ENCODE results near the gene MAP3K5.

MAP3K5 gene

GRCh38 chr6:136780972-136781371, 11.3 kb downstream of the MAP3K5 start (continued):
- TF ChIP-seq, protein P1, sequence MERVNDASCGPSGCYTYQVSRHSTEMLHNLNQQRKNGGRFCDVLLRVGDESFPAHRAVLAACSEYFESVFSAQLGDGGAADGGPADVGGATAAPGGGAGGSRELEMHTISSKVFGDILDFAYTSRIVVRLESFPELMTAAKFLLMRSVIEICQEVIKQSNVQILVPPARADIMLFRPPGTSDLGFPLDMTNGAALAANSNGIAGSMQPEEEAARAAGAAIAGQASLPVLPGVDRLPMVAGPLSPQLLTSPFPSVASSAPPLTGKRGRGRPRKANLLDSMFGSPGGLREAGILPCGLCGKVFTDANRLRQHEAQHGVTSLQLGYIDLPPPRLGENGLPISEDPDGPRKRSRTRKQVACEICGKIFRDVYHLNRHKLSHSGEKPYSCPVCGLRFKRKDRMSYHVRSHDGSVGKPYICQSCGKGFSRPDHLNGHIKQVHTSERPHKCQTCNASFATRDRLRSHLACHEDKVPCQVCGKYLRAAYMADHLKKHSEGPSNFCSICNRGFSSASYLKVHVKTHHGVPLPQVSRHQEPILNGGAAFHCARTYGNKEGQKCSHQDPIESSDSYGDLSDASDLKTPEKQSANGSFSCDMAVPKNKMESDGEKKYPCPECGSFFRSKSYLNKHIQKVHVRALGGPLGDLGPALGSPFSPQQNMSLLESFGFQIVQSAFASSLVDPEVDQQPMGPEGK (CRISPR knock-in tag; IDR thresholded peaks at IDR 0.05; ENCODE audit: borderline replicate concordance): no peak
- TF ChIP-seq ARNTL (CRISPR knock-in tag; IDR thresholded peaks at IDR 0.05; ENCODE audit: borderline replicate concordance, low read depth) (no peak), ZC3H10 (CRISPR knock-in tag; IDR thresholded peaks at IDR 0.05) (no peak)

GRCh38 chr6:136779682-136780081, 12.6 kb downstream of the MAP3K5 start:
- no peak for ATAC-seq
- no peak for TF ChIP-seq ZFP3 (CRISPR knock-in tag; IDR thresholded peaks at IDR 0.05)
- TF ChIP-seq, protein P2, sequence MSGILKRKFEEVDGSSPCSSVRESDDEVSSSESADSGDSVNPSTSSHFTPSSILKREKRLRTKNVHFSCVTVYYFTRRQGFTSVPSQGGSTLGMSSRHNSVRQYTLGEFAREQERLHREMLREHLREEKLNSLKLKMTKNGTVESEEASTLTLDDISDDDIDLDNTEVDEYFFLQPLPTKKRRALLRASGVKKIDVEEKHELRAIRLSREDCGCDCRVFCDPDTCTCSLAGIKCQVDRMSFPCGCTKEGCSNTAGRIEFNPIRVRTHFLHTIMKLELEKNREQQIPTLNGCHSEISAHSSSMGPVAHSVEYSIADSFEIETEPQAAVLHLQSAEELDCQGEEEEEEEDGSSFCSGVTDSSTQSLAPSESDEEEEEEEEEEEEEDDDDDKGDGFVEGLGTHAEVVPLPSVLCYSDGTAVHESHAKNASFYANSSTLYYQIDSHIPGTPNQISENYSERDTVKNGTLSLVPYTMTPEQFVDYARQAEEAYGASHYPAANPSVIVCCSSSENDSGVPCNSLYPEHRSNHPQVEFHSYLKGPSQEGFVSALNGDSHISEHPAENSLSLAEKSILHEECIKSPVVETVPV (CRISPR knock-in tag; IDR thresholded peaks at IDR 0.05): no peak
- TF ChIP-seq, protein P1 (CRISPR knock-in tag; IDR thresholded peaks at IDR 0.05; ENCODE audit: borderline replicate concordance): no peak
- no peak for TF ChIP-seq POU6F1 (CRISPR knock-in tag; IDR thresholded peaks at IDR 0.05; ENCODE audit: borderline replicate concordance, low read depth)

DNA sequence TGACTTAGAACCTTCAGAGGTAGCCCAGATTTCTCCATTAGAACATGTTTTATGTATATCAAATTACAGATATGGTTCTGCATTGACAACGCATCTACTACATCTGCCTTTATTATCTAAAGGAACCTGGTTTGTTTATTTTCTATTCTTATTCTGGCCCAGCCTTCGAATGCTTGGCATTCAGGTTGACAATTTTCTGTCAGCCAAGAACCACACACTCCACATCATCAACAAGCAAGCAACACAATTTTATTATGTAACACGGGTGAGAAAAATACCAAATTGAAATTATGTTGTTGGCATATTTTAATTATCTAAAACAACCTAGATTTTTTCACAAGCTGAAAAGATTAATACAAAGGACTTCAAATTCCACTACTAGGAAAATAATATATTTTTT, 14.6 kb downstream of the MAP3K5 start:
- no peak for TF ChIP-seq CREB5 (CRISPR knock-in tag; IDR thresholded peaks at IDR 0.05; ENCODE audit: low read depth)
- no peak for TF ChIP-seq POU6F1 (CRISPR knock-in tag; IDR thresholded peaks at IDR 0.05; ENCODE audit: borderline replicate concordance, low read depth)
- no peak for TF ChIP-seq TCF4 (CRISPR knock-in tag; IDR thresholded peaks at IDR 0.05; ENCODE audit: borderline replicate concordance)
- no peak for TF ChIP-seq PPARA (CRISPR knock-in tag; IDR thresholded peaks at IDR 0.05; ENCODE audit: borderline replicate concordance)
- TF ChIP-seq ZNF70 (CRISPR knock-in tag; IDR thresholded peaks at IDR 0.05): no peak
- TF ChIP-seq ZC3H10 (CRISPR knock-in tag; IDR thresholded peaks at IDR 0.05): no peak
- TF ChIP-seq ARNTL (CRISPR knock-in tag; IDR thresholded peaks at IDR 0.05; ENCODE audit: borderline replicate concordance, low read depth): no peak
- TF ChIP-seq GLIS3 (CRISPR knock-in tag; IDR thresholded peaks at IDR 0.05): no peak
- no peak for TF ChIP-seq ZFP3 (CRISPR knock-in tag; IDR thresholded peaks at IDR 0.05)
- no peak for TF ChIP-seq CSDC2 (CRISPR knock-in tag; IDR thresholded peaks at IDR 0.05)
- no peak for TF ChIP-seq ISL1 (CRISPR knock-in tag; IDR thresholded peaks at IDR 0.05)
- TF ChIP-seq TOX (CRISPR knock-in tag; IDR thresholded peaks at IDR 0.05; ENCODE audit: borderline replicate concordance): no peak
- TF ChIP-seq, protein P1 (CRISPR knock-in tag; IDR thresholded peaks at IDR 0.05; ENCODE audit: borderline replicate concordance): no peak

GRCh38 chr6:136775548-136775947, 16.7 kb downstream of the MAP3K5 start:
- ATAC-seq: no peak
- TF ChIP-seq GLIS3 (CRISPR knock-in tag; IDR thresholded peaks at IDR 0.05): no peak
- TF ChIP-seq BACH2 (CRISPR knock-in tag; IDR thresholded peaks at IDR 0.05; ENCODE audit: borderline replicate concordance): no peak
- no peak for TF ChIP-seq ZNF8 (CRISPR knock-in tag; IDR thresholded peaks at IDR 0.05)
- TF ChIP-seq RARB (CRISPR knock-in tag; IDR thresholded peaks at IDR 0.05): no peak
- no peak for TF ChIP-seq ZNF70 (CRISPR knock-in tag; IDR thresholded peaks at IDR 0.05)
- TF ChIP-seq ZFP30 (CRISPR knock-in tag; IDR thresholded peaks at IDR 0.05): no peak
- TF ChIP-seq SNAI2 (CRISPR knock-in tag; IDR thresholded peaks at IDR 0.05): no peak
- TF ChIP-seq, protein P2 (CRISPR knock-in tag; IDR thresholded peaks at IDR 0.05): no peak
- TF ChIP-seq TOX (CRISPR knock-in tag; IDR thresholded peaks at IDR 0.05; ENCODE audit: borderline replicate concordance): no peak
- no peak for TF ChIP-seq ZC3H10 (CRISPR knock-in tag; IDR thresholded peaks at IDR 0.05)
- no peak for TF ChIP-seq ARNTL (CRISPR knock-in tag; IDR thresholded peaks at IDR 0.05; ENCODE audit: borderline replicate concordance, low read depth)
- TF ChIP-seq TCF4 (CRISPR knock-in tag; IDR thresholded peaks at IDR 0.05; ENCODE audit: borderline replicate concordance): no peak

More for the DNA sequence above, 14.6 kb downstream of the MAP3K5 start:
- no peak for ATAC-seq
